Dendritic cell treated with granulocyte-macrophage colony-stimulating factor and Interleukin-4, amounts not matched to agents 40 ng/mL and 50 ng/mL, for 4 days (primary cell): ENCODE data around the gene ARHGEF25.
"Not testable (repeated sequence)": the region's sequence is repeated elsewhere in the genome, so short reads cannot be mapped to it uniquely, and the experiment has no call there.

Source experiments
- H3K27ac Mint-ChIP-seq: one replicate; pipeline ENCODE4 v1.8.0; 2022; ENCODE audit warnings: mild to moderate bottlenecking, mixed read lengths
- H3K27me3 Mint-ChIP-seq: one replicate; pipeline ENCODE4 v1.8.0; 2022; ENCODE audit warnings: mild to moderate bottlenecking, mixed read lengths
- H3K36me3 Mint-ChIP-seq: one replicate; pipeline ENCODE4 v1.8.0; 2022; ENCODE audit warnings: low read depth, mixed read lengths
- H3K4me1 Mint-ChIP-seq: one replicate; pipeline ENCODE4 v1.8.0; 2022; ENCODE audit warnings: low read depth, mixed read lengths
- H3K4me3 Mint-ChIP-seq: one replicate; pipeline ENCODE4 v1.8.0; 2022; ENCODE audit warnings: mild to moderate bottlenecking, moderate library complexity, mixed read lengths
- H3K9me3 Mint-ChIP-seq: one replicate; pipeline ENCODE4 v1.8.0; 2022; ENCODE audit warnings: mixed read lengths
- intact Hi-C: fragments of 100-400 bp; cut with micrococcal nuclease; formaldehyde crosslinking; loops from one replicate; pipeline ENCODE4 v1.15.0; 2022

ARHGEF25 gene

GRCh38 chr12:57611108-57611826, at the start of gene ARHGEF25:
Gene ARHGEF25, plus strand, starts transcription at chr12:57611435. Its CDS starts 460 bp downstream, at chr12:57611895.
- no peaks in the 10 kb centered on the region for H3K36me3 Mint-ChIP-seq
- intact Hi-C loops = no loop called here
- peak within 1 kb of the TSS; percentile 68 for H3K4me3 Mint-ChIP-seq
- no peak within 1 kb of the TSS for H3K27ac Mint-ChIP-seq
- peaks cover 20% of the 10 kb centered on the region for H3K4me1 Mint-ChIP-seq
- peaks cover 93% of the 10 kb centered on the region for H3K27me3 Mint-ChIP-seq
- no peaks in the 10 kb centered on the region for H3K9me3 Mint-ChIP-seq

GRCh38 chr12:57563358-57563757, 47.9 kb upstream of the ARHGEF25 start:
- Mint-ChIP-seq H3K27me3 (peaks cover 30% of the 10 kb centered on the region), H3K4me1 (no peaks in the 10 kb centered on the region), H3K27ac (no peak overlapping the region), H3K36me3 (no peaks in the 10 kb centered on the region), H3K9me3 (no peaks in the 10 kb centered on the region), H3K4me3 (no peak overlapping the region)
- intact Hi-C loops = no loop called here

GRCh38 chr12:57564178-57564740, 47.0 kb upstream of the ARHGEF25 start:
- H3K27me3 Mint-ChIP-seq = peaks cover 32% of the 10 kb centered on the region
- no peak overlapping the region for H3K4me3 Mint-ChIP-seq
- intact Hi-C loops = no loop called here

GRCh38 chr12:57568838-57569237, 42.4 kb upstream of the ARHGEF25 start:
- Mint-ChIP-seq H3K27ac (no peak overlapping the region), H3K4me1 (no peaks in the 10 kb centered on the region), H3K4me3 (no peak overlapping the region), H3K9me3 (no peaks in the 10 kb centered on the region), H3K27me3 (peaks cover 13% of the 10 kb centered on the region), H3K36me3 (no peaks in the 10 kb centered on the region)
- intact Hi-C loops = no loop called here

More at GRCh38 chr12:57564178-57564740, 47.0 kb upstream of the ARHGEF25 start:
- no peaks in the 10 kb centered on the region for H3K36me3 Mint-ChIP-seq
- no peaks in the 10 kb centered on the region for H3K4me1 Mint-ChIP-seq
- no peak overlapping the region for H3K27ac Mint-ChIP-seq
- no peaks in the 10 kb centered on the region for H3K9me3 Mint-ChIP-seq

- Mint-ChIP-seq H3K27ac (no peak overlapping the region), H3K4me1 (no peaks in the 10 kb centered on the region), H3K4me3 (no peak overlapping the region), H3K36me3 (no peaks in the 10 kb centered on the region), H3K9me3 (no peaks in the 10 kb centered on the region), H3K27me3 (peaks cover 5% of the 10 kb centered on the region)
- intact Hi-C loops = no loop called here
These were observed 41.4 kb upstream of the ARHGEF25 start for GRCh38 chr12:57569858-57570257.

GRCh38 chr12:57570438-57570837, 40.8 kb upstream of the ARHGEF25 start:
- H3K36me3 Mint-ChIP-seq, H3K27me3 Mint-ChIP-seq, H3K4me3 Mint-ChIP-seq, H3K9me3 Mint-ChIP-seq, intact Hi-C loops, H3K4me1 Mint-ChIP-seq, H3K27ac Mint-ChIP-seq: not testable (repeated sequence)

GRCh38 chr12:57571926-57572762, 39.1 kb upstream of the ARHGEF25 start:
- H3K4me3 Mint-ChIP-seq = no peak overlapping the region
- H3K9me3 Mint-ChIP-seq = no peaks in the 10 kb centered on the region
- H3K27ac Mint-ChIP-seq = no peak overlapping the region
- peaks cover 11% of the 10 kb centered on the region for H3K27me3 Mint-ChIP-seq
- no peaks in the 10 kb centered on the region for H3K4me1 Mint-ChIP-seq
- no peaks in the 10 kb centered on the region for H3K36me3 Mint-ChIP-seq
- intact Hi-C loops = no loop called here

GRCh38 chr12:57574795-57575194, 36.4 kb upstream of the ARHGEF25 start:
- Mint-ChIP-seq H3K36me3 (no peaks in the 10 kb centered on the region), H3K4me3 (no peak overlapping the region), H3K27ac (no peak overlapping the region), H3K27me3 (peaks cover 15% of the 10 kb centered on the region), H3K4me1 (no peaks in the 10 kb centered on the region), H3K9me3 (no peaks in the 10 kb centered on the region)
- intact Hi-C loops = no loop called here

- Mint-ChIP-seq H3K27me3 (peaks cover 18% of the 10 kb centered on the region), H3K9me3 (no peaks in the 10 kb centered on the region), H3K4me1 (no peaks in the 10 kb centered on the region), H3K4me3 (no peak overlapping the region), H3K36me3 (no peaks in the 10 kb centered on the region), H3K27ac (no peak overlapping the region)
- intact Hi-C loops = no loop called here
These were observed 35.2 kb upstream of the ARHGEF25 start for GRCh38 chr12:57575771-57576612.

GRCh38 chr12:57576613-57577160, 34.5 kb upstream of the ARHGEF25 start:
- Mint-ChIP-seq H3K4me1 (no peaks in the 10 kb centered on the region), H3K4me3 (no peak overlapping the region), H3K9me3 (no peaks in the 10 kb centered on the region), H3K27ac (no peak overlapping the region), H3K36me3 (no peaks in the 10 kb centered on the region), H3K27me3 (peaks cover 18% of the 10 kb centered on the region)
- intact Hi-C loops = no loop called here

GRCh38 chr12:57577981-57578758, 33.1 kb upstream of the ARHGEF25 start:
- no peak overlapping the region for H3K4me3 Mint-ChIP-seq
- peaks cover 3% of the 10 kb centered on the region for H3K4me1 Mint-ChIP-seq
- no peak overlapping the region for H3K27ac Mint-ChIP-seq
- H3K36me3 Mint-ChIP-seq = no peaks in the 10 kb centered on the region
- peaks cover 28% of the 10 kb centered on the region for H3K27me3 Mint-ChIP-seq
- H3K9me3 Mint-ChIP-seq = no peaks in the 10 kb centered on the region
- intact Hi-C loops = no loop called here

GRCh38 chr12:57579011-57579410, 32.2 kb upstream of the ARHGEF25 start:
- Mint-ChIP-seq H3K4me1 (peaks cover 11% of the 10 kb centered on the region), H3K27ac (no peak overlapping the region), H3K9me3 (no peaks in the 10 kb centered on the region), H3K4me3 (no peak overlapping the region), H3K27me3 (peaks cover 32% of the 10 kb centered on the region), H3K36me3 (no peaks in the 10 kb centered on the region)
- intact Hi-C loops = no loop called here
